ENCODE results near the gene GATA2.

Gene GATA2

GRCh38 chr3:128487813-128488635 is 5.0 kb downstream of the GATA2 start:
- peak in 1 of 2 donors; percentile 31 for DNase-seq

GRCh38 chr3:128487538-128487812 is 5.5 kb downstream of the GATA2 start:
- no peak for DNase-seq

GRCh38 chr3:128486681-128487537 is 6.1 kb downstream of the GATA2 start:
- DNase-seq: no peak

- no peak for DNase-seq
Measured at GRCh38 chr3:128486205-128486628, 6.8 kb downstream of the GATA2 start.

DNA sequence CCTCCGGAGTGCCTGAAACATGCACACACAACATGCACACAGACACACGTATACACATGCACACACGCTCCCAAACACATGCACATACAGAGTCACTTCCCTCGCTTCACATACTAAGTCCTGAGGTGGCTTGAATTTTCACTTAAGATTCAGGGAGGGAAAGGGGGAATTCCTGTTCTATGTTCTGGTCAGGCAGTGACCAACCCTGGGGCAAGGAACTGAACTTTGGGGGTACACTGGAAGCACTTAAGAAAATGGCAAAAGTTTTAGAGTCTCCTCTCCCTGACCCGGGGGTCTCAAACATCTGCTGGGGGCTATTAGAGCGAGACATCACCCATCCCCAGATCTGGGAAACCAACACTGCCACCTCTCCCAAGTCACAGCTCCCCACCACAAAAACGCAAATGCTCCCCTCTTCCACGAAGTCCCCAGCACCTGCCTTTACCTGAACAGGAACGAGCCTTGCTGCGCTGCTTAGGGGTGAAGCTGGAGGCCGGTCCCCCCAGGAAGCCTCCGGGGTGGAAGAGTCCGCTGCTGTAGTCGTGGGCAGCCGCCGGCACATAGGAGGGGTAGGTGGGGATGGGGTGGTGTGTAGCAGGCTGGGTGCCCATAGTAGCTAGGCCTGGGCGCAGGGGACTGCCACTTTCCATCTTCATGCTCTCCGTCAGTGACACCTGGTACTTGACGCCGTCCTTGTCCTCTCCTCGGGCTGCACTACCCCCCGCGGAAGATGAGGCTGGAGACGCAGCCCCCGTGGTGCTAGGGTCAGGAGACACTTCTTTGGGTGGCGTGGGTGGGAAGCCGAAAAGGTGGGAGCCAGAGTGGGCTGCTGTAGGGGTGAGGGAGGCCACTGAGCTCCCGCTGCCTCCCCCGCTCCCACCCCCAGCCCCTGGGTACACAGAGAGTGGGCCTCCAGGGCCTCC is 7.5 kb downstream of the GATA2 start:
- DNase-seq: no peak

GRCh38 chr3:128484404-128485281 is 8.4 kb downstream of the GATA2 start:
- DNase-seq: no peak

- no peak for DNase-seq
Measured at GRCh38 chr3:128483657-128484403, 9.2 kb downstream of the GATA2 start.

GRCh38 chr3:128482666-128483656 is 10.0 kb downstream of the GATA2 start:
- DNase-seq: no peak

DNA sequence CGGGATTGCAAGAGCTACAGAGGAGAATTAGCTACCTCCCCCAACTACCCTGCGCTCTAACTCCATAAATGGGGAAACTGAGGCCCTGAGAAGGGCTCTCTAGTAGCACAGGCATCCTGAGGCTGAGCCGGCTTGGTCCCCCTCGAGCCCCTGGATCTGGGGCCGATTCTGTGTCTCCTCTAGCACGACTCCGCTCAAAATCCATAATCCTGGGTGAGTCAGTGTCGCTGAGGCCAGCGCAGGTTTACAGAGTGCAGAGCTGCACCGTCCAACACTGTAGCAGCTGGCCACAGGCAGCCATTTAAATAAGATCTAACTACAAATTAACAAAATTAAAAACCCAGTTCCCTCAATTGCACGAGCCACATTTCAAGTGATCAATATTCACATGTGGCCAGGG is 10.8 kb downstream of the GATA2 start:
- DNase-seq: no peak

GRCh38 chr3:128481438-128481942 is 11.5 kb downstream of the GATA2 start:
- no peak for DNase-seq

- no peak for DNase-seq
Measured at GRCh38 chr3:128480717-128481437, 12.1 kb downstream of the GATA2 start.

DNA sequence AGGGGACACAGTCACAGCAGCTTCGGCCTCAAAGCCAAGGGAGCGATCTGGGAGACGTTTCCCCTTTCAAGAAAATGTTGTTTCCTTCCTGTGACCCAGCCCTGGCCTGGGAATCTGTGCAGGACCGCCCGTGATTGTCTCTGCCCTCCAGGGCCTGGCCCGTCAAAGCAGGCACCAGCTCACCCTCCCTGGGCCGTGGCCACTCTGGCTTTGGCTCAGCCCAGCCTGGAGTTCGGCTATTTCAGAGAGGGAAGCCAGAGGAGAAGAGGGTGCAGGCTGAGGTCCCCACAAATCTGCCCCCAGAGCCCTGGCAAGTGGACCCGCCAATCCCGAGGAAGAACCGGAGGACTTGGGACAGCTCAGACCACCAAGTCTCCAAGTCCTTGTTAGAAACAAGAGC is 12.7 kb downstream of the GATA2 start:
- DNase-seq: no peak

DNA sequence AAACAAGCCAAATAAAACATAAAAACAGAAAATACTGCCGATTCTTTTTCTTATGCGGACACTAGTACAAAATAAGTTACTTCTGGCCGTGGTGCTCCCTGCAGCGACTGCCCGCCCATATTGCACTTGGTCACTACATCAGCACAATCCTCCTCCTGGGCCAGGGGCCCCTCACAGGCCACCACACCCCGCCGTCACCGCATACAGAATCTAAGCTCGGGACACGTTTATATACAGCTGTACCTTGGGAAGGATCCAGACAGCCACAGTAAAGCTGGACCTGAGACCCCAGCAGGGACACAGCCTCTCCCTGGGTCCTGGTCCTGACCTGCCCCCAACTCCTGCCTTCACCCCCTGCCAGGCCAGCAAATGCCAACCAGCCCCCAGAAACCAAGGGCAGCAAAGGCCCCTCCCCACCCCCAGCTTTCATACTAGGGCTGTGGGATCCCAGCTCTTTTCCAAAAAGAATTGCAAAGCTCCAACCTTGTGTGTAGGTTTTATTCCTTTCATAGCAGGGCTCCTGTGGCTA is 13.4 kb downstream of the GATA2 start:
- no peak for DNase-seq

DNA sequence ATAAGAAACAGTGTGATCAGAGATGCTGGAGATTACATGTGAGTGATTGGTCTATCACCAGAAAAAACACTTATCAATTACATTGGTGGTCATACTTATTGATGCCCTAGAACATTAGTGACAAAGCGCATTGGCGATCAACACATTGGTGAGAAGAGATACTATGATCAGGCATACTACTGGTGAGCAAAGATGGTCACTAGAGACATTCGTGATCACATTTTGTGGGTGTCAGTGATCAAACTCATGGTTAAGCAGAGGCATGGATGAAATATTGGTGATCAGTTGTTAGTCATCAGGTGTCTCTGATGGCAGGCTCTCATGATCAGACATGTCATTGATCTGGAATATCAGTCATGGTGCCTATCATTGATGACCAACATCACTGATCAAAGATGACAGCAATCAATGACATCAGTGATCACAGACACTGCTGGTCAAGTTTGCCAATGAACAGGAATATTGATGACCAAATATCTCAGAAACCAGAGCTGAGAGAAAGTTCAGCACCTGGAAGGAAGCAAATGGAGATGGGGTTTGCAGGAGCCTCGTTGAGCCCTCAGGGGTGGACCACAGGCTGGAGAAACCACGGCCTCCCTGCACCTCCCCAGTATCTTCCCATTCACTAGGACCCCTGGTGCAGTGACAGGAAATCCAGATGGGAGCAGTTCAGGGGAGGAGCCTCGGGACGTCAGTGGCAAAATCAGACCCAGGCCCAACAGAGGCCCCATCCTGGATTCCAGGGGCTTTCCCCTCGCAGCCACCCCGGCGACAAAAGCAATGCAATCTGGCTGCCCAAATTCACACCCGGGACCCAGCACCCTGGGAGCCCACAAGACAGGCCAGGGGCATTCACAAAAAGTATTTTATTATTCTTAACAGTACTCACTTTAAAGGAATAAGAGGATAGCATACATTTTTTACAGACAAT is 14.2 kb downstream of the GATA2 start:
- no peak for DNase-seq

DNA sequence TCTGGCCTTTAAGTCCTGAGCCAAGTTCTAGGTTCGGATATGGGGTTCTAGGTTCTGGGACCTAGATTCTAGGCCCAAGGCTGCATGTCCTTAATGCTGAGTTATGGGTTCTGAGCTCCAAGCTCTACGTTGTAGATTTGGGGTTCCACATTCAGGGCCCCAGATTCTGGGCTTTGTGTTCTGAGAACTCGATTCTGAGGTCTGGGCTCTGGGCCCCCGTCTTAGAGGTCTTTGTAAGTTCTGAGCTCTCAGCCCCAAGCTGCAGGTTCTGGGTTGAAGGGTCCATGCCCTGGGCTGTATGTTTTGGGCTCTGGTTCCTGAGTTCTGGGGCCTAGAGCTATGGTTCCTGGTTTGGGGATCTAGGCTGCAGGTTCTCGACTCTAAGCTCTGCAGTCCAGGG is 16.3 kb downstream of the GATA2 start:
- no peak for DNase-seq

DNA sequence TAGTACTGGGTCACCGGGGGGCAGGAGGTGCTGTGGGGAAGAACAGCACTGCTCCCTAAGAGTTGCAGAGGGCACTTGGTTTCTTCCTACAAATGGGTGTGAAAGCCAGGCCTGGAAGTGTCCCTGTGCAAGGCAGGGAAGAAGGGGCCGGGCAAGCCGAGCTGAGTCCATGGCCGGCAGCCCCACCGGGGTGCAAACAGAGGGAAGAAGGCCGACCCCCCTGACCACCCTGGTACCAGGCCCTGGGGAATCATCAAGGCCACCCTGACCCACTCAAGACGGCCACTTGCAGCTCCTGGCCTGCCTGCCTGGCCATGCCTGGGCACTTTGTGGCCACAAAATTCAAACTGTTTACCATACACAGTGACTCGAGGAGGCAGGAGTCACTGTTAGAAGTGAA is 17.6 kb downstream of the GATA2 start:
- DNase-seq: no peak

- DNase-seq: no peak
Measured at GRCh38 chr3:128473737-128474136, 19.3 kb downstream of the GATA2 start.

GRCh38 chr3:128473180-128473519 is 19.9 kb downstream of the GATA2 start:
- DNase-seq: no peak
